HEK293 (cell line): ENCODE data around the gene OVOL3.

Source experiments
- PRDM10 ChIP-seq: fragments of 450-650 bp; formaldehyde crosslinking; IDR thresholded peaks from 2 replicates; pipeline ENCODE4 v1.5.1; 2016; ENCODE audit warnings: missing biosample characterization, missing genetic modification characterization
- ZNF114 ChIP-seq: fragments of 450-650 bp; formaldehyde crosslinking; IDR thresholded peaks from 2 replicates; pipeline ENCODE4 v1.5.0; 2017; ENCODE audit warnings: missing biosample characterization, missing genetic modification characterization
- TF ChIP-seq, protein P1 (sequence below): fragments of 450-650 bp; formaldehyde crosslinking; IDR thresholded peaks from 2 replicates; pipeline ENCODE4 v1.5.1; 2016; ENCODE audit warnings: missing biosample characterization, missing genetic modification characterization

- TF ChIP-seq PRDM10 (tag by site-specific recombination) (no peak), ZNF114 (tag by site-specific recombination) (no peak)
- TF ChIP-seq, protein P1, sequence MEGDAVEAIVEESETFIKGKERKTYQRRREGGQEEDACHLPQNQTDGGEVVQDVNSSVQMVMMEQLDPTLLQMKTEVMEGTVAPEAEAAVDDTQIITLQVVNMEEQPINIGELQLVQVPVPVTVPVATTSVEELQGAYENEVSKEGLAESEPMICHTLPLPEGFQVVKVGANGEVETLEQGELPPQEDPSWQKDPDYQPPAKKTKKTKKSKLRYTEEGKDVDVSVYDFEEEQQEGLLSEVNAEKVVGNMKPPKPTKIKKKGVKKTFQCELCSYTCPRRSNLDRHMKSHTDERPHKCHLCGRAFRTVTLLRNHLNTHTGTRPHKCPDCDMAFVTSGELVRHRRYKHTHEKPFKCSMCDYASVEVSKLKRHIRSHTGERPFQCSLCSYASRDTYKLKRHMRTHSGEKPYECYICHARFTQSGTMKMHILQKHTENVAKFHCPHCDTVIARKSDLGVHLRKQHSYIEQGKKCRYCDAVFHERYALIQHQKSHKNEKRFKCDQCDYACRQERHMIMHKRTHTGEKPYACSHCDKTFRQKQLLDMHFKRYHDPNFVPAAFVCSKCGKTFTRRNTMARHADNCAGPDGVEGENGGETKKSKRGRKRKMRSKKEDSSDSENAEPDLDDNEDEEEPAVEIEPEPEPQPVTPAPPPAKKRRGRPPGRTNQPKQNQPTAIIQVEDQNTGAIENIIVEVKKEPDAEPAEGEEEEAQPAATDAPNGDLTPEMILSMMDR = no peak
These were observed 37.6 kb upstream of the OVOL3 start for GRCh38 chr19:36073121-36073876.
